Measurements from ENCODE around the gene RPS23. TPM values are rescaled to one million over a fixed set of nuclear protein-coding genes. Genes with fewer than 3 reads are reported as not detected.
A peak's percentile ranks its signal among the peaks of the same experiment; 100 is the strongest.

The RPS23 gene
- total RNA-seq, 1 experiment from 2014 or later = 1,388 TPM

DNA sequence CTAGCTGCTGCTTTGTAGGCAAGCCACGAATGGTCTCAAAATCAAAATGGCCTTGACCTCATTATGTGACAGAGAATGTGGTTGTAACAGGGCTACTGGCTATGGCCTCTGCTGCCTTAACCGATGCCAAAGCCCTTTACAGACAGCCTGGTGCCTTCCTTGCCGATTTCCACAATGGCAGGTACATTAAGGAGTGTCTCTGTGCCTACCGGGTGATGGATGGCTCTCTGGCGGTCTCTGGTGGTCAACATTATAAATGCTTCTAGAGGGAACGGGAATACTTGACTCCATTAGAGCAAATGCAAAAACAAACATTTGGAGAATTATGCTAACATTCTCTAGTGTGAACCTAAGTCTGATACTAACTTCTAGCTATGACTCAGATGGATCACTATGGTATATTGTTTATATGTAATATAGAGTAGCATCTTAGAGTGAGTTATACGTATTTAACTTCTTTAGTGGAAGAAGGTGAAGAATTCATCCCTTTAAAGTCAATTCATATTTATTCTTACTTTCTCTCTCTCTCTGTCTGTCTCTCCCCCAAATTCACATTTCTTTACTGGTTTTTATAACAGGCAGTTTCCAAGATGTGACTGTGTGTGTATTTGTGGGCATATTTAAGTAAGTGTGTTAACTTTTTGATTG lies 52.5 kb downstream of the RPS23 start:
- Histone ChIP-seq H3K9me3 (ENCODE audit: control insufficient read depth, insufficient read depth, low read depth, low read length) (no peaks in the 10 kb centered on the region), H3K36me3 (ENCODE audit: control insufficient read depth, insufficient read depth, low read length) (no peaks in the 10 kb centered on the region), H3K4me1 (ENCODE audit: control insufficient read depth, insufficient read depth, low read length) (no peaks in the 10 kb centered on the region; the same call in 1 of the 2 replicates), H3K27ac (ENCODE audit: low read length) (no peak overlapping the region), H3K27me3 (ENCODE audit: control insufficient read depth, insufficient read depth, low read length) (no peaks in the 10 kb centered on the region), H3K4me3 (ENCODE audit: low read depth in 2 of 2, low read length in 2 of 2) (no peak overlapping the region)
- ChIA-PET POLR2A (no interaction called here), CTCF (no interaction called here)
- ATAC-seq (peak; percentile 93), DNase-seq (ENCODE audit: low read depth, low spot score) (peak; percentile 63)
- no peak for TF ChIP-seq REST (IDR thresholded peaks at IDR 0.05; ENCODE audit: insufficient read depth in 1 of 2, low read depth in 2 of 2, low read length in 1 of 2)
- TF ChIP-seq TCF7L2 (IDR thresholded peaks at IDR 0.05; ENCODE audit: low read depth, low read length) = no peak
- TF ChIP-seq, protein P1, sequence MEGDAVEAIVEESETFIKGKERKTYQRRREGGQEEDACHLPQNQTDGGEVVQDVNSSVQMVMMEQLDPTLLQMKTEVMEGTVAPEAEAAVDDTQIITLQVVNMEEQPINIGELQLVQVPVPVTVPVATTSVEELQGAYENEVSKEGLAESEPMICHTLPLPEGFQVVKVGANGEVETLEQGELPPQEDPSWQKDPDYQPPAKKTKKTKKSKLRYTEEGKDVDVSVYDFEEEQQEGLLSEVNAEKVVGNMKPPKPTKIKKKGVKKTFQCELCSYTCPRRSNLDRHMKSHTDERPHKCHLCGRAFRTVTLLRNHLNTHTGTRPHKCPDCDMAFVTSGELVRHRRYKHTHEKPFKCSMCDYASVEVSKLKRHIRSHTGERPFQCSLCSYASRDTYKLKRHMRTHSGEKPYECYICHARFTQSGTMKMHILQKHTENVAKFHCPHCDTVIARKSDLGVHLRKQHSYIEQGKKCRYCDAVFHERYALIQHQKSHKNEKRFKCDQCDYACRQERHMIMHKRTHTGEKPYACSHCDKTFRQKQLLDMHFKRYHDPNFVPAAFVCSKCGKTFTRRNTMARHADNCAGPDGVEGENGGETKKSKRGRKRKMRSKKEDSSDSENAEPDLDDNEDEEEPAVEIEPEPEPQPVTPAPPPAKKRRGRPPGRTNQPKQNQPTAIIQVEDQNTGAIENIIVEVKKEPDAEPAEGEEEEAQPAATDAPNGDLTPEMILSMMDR (IDR thresholded peaks at IDR 0.05) = peak; percentile 92
- no peak for TF ChIP-seq SIN3A (IDR thresholded peaks at IDR 0.05; ENCODE audit: borderline replicate concordance, insufficient read depth, low read depth, low read length)
- TF ChIP-seq POLR2AphosphoS5 (IDR thresholded peaks at IDR 0.05; ENCODE audit: low read depth, low read length) = no peak
- in situ Hi-C loops (cut with HindIII; ENCODE audit: low pct_unique_long_range_greater_than_20kb, low sequenced_read_pairs) (no loop called here), intact Hi-C loops (cut with micrococcal nuclease; ENCODE audit: unreplicated experiment) (loop anchor here (1.0 to 10.0 kb wide), 5 partner anchors 51 to 801 kb away; partner anchors contain the start of gene SSBP2)
- BruUV-seq (replicated peaks) = no TSS peak

Measured in Panc1 (cell line).